GM23338 (cell line): Measurements from ENCODE around the gene KLHDC8A.

Source experiments
- JUNB ChIP-seq: IDR thresholded peaks from one replicate; pipeline ENCODE4 v1.6.1; 2016; ENCODE audit warnings: antibody characterized with exemption; ENCODE audit not compliant: unreplicated experiment
- POLR2AphosphoS5 ChIP-seq: IDR thresholded peaks from 2 replicates; pipeline ENCODE4 v1.6.1; 2016; ENCODE audit warnings: antibody characterized with exemption, low read depth
- ZNF114 ChIP-seq: fragments of 250-450 bp; sonication (Bioruptor Pico); IDR thresholded peaks from 2 replicates; pipeline ENCODE4 v1.5.0; 2020; ENCODE audit warnings: mild to moderate bottlenecking, moderate library complexity
- TF ChIP-seq, protein P1 (sequence below), 2 experiments: fragments of 200-600 bp in 1 of 2; sonication (generic) in 1 of 2; conservative IDR thresholded peaks; 2 replicates each; pipeline versions ENCODE4 v1.5.1 to v1.6.1; 2016 to 2017; ENCODE audit warnings: antibody characterized with exemption in 2 of 2, low read depth in 2 of 2, mild to moderate bottlenecking in 2 of 2, moderate library complexity in 1 of 2

DNA sequence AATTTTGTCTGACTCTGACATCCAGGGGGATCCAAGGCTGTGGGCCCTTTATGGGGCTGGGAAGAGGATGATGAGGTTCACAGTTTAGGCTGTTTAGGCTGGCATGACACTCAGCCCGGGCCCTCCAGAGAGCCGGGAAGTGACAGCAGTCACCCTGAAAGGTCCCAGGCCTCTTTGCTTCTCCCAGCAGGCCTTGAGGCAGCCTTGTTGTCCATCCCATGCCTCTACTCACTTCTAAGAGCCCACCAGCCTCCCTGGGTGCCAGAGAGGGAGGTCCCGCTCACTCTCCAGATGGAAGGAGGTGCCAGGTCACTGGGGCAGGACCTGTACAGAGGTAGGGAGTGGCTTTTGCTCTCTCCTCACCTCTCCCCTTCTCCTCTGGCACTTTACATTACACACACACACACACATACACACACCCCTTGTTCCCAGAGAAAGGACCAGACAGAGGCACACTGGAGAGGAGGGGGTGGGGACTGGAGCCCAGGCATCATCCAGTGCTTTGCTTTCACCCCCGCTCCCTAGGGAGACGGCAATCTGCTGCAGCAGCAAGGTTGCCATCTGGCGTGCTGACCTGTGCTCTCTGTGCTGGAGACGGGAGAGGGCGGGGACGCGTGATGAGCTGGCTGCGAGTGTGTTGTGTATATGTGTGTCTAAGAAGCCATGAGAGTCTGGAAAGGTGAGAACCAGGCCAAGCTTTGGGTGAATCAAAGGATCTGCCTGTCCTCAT, 4.6 kb downstream of the KLHDC8A start:
- TF ChIP-seq, protein P1, sequence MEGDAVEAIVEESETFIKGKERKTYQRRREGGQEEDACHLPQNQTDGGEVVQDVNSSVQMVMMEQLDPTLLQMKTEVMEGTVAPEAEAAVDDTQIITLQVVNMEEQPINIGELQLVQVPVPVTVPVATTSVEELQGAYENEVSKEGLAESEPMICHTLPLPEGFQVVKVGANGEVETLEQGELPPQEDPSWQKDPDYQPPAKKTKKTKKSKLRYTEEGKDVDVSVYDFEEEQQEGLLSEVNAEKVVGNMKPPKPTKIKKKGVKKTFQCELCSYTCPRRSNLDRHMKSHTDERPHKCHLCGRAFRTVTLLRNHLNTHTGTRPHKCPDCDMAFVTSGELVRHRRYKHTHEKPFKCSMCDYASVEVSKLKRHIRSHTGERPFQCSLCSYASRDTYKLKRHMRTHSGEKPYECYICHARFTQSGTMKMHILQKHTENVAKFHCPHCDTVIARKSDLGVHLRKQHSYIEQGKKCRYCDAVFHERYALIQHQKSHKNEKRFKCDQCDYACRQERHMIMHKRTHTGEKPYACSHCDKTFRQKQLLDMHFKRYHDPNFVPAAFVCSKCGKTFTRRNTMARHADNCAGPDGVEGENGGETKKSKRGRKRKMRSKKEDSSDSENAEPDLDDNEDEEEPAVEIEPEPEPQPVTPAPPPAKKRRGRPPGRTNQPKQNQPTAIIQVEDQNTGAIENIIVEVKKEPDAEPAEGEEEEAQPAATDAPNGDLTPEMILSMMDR (conservative IDR thresholded peaks at IDR 0.05; ENCODE audit: low read depth in 2 of 2): peak in 1 of 2 experiments; percentile 47; a peak in 2 of 4 replicates
- no peak for TF ChIP-seq JUNB
- TF ChIP-seq POLR2AphosphoS5: no peak
- no peak for TF ChIP-seq ZNF114 (CRISPR knock-in tag)
